ENCODE measurements around the gene ACAA1.
"Not testable (repeated sequence)": the region's sequence is repeated elsewhere in the genome, so short reads cannot be mapped to it uniquely, and the experiment has no call there.

Gene ACAA1

DNA sequence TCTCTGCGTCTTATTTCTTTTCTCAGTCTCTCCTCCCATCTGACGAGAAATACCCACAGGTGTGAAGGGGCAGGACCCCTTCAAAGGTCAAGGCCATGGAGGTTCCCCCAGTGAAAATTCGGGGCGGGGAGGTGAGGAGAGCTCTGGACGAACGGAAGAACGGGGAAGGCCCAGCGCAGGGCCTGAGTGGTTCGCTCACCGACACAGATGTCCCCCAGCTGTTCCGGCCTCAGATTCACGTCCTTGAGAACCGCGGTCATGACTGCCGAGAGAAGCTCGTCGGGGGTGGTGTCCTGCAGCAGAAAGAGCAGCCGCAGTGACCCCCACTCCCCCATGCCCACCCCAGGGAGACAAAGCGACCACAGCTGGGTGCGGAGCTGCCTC is 542 bp downstream of the ACAA1 start:
- DNase-seq (ENCODE audit: low read depth in 1 of 2, low spot score in 1 of 2): no peak

DNA sequence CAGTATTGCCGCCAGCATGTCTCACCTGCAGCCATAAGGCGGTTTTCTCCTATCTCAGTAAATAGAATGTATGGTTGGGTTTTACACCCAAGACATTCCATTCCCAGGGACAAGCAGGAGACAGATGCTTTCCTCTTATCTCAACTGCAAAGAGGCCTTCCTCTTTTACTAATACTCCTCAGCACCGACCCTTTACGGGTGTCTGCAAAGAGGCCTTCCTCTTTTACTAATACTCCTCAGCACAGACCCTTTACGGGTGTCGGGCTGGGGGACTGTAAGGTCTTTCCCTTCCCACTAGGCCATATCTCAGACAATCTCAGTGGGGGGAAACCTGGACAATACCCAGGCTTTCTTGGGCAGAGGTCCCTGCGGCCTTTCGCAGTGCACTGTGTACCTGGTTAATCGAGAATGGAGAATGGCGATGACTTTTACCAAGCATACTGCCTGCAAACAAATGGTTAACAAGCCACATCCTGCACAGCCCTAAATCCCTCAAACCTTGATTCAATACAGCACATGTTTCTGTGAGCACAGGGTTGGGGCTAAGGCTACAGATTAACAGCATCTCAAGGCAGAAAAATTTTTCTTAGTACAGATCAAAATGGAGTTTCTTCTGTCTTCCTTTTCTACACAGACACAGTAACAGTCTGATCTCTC is 1.2 kb downstream of the ACAA1 start:
- DNase-seq (ENCODE audit: low read depth in 1 of 2, low spot score in 1 of 2): not testable (repeated sequence)

DNA sequence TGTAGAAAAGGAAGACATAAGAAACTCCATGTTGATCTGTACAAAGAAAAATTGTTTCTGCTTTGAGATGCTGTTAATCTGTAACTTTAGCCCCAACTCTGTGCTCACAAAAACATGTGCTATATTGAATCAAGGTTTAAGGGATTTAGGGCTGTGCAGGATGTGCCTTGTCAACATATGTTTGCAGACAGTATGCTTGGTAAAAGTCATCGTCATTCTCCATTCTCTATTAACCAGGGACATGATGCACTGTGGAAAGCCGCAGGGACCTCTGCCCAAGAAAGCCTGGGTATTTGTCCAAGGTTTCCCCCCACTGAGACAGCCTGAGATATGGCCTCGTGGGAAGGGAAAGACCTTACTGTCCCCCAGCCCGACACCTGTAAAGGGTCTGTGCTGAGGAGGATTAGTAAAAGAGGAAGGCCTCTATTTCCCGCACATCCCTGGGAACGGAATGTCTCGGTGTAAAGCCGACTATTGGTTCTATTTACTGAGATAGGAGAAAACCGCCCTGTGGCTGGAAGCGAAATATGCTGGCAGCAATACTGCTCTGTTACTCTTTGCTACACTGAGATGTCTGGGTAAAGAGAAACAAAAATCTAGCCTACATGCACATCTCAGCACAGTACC is 2.3 kb downstream of the ACAA1 start:
- DNase-seq (ENCODE audit: low read depth in 1 of 2, low spot score in 1 of 2): not testable (repeated sequence)

DNA sequence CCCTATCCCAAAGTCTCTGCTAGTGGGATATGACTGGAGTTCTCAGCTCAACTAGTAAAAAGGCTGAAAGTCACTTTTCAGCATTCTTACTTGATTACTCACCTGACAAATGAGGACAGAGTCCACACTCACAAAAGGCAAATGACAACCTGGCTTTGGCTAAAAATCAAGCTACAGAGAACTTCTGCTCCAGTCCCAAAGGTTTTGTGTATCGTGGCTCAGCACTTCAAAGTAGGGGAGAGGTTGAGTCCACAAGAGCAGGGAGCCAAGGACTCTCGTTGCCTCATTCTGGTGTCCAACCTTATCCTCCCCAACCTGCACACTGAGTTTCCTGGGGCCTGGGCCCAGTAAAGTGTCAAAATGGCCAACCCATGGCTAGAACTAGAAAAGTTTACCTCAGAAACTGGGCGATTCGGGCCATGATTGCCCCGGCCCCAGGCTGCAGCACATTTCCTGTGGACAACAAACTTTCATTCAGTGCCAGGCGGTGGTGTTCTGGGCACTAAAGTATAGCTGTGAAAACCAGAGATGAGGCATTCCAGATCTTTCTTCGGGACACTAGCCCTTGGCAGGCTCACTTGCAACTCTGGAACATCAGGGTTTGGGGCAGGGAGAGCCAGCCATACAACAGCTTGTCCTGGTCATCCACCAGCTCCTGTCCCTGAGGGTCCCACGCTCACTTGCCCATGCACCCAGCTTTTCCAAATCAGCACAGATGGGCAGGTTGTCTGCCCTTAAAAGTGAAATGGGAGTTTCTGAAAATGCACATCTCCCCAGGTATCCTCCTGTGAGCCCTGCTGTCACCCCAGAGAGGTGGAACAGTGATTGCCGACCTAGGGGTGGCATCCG is 3.1 kb downstream of the ACAA1 start:
- DNase-seq (ENCODE audit: low read depth in 1 of 2, low spot score in 1 of 2): no peak

DNA sequence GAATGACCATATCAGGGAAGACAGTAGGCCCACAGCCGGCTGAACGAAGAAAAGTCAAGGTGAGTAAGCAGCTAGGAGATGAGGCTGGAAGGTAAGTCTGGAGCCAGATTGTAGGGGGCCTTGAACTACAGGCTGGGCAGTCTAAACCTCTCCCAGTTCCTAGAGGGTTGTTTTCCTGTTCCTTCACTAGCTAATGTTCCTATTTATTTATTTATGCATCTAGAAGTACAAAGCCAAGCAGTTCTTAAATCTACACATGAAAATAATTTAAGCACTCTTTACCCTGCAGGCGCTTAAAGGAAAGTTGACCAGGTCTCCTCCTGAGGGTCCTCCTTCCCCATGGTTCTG is 3.7 kb downstream of the ACAA1 start:
- DNase-seq (ENCODE audit: low read depth in 1 of 2, low spot score in 1 of 2): no peak

DNA sequence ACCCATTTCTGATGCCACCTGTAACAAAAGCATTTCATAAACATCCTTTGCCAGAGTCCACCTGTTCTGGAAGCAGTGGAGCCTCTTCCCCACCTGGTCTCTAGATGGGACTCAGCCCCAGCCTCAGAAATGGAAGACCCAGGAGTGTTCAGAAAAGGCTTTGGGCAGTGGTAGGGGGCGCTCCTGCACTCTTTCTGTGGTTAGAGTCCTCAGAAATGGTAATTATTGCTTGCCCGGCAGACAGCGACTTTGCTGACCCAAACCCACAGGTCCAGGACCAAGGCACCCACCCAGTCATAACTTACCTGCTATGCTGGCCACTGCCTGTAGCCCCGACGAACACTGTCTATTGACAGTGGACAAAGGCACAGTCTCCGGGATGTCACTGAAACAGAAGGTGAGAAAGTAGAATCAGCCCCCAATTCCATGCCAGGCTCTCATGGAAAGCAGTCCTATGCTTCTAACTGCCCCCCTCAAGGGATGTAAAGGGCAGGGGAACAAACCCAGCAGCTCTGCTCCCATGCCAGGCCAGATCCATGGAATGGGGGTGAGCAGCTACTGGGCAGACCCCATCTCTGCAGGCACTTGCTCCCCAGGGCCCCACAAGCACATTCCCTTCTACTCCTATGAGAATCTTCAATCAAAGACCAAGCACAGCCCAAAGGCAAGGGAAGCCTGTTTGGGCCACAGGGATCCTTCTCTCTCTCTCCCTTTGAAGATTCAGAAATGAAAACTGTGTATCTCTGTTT is 5.1 kb downstream of the ACAA1 start:
- no peak for DNase-seq (ENCODE audit: low read depth in 1 of 2, low spot score in 1 of 2)

DNA sequence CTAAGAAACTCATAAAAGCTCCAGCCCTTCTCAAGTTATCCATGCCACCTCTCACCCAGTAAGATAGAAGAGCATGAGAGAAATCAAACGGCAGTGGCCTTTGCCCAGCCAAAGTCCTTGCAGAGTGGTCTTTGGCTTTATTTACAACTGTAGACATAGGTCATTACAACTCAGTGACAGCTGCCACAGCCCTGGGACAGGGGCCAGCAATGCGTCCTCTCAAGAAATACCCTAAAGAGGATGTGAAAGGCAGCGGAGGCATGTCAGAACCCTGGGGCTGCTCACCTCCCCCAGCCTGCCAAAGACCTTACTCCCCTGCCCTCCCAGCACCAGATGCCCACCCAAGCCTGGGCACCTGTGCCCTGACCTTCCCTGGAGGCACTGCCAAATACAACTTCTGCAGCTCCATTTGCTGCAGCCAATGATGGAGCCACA is 6.3 kb downstream of the ACAA1 start:
- DNase-seq (ENCODE audit: low read depth in 1 of 2, low spot score in 1 of 2): no peak

DNA sequence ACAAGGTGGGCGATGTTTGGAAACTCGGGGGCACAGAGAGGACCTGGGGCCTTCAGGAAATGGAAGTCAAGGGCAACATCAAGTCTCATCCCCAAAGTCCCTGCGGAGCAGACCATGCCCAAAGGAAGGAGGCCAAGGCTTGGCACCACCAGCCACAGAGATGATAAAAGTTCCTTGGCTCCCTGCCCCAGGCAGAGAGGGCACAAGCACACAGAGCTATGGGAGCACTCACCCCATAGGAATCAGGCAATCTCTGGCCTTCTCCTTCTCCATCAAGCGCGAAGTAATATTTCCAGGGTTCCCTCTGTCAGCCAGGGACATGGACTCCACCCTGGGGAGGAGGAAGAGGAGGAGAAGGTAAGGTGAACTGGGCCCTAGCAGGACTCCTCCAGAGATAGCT is 7.9 kb downstream of the ACAA1 start:
- no peak for DNase-seq (ENCODE audit: low read depth in 1 of 2, low spot score in 1 of 2)

DNA sequence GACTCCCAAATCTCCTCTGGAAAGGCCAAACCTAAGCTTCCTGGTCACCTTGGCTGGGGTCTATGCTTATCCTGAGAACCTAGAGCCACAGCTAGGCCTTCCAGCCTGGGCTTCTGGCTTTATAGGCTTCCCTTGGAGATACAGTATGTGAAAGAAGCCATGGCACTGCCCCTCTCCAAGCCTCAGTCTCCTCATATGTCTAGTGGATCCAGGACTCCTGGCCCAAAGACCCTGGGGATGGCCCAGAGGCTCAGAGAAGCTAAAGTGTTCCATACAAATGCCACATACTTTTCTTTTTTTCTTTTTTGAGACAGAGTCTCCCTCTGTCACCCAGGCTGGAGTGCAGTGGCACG is 8.6 kb downstream of the ACAA1 start:
- no peak for DNase-seq (ENCODE audit: low read depth in 1 of 2, low spot score in 1 of 2)

DNA sequence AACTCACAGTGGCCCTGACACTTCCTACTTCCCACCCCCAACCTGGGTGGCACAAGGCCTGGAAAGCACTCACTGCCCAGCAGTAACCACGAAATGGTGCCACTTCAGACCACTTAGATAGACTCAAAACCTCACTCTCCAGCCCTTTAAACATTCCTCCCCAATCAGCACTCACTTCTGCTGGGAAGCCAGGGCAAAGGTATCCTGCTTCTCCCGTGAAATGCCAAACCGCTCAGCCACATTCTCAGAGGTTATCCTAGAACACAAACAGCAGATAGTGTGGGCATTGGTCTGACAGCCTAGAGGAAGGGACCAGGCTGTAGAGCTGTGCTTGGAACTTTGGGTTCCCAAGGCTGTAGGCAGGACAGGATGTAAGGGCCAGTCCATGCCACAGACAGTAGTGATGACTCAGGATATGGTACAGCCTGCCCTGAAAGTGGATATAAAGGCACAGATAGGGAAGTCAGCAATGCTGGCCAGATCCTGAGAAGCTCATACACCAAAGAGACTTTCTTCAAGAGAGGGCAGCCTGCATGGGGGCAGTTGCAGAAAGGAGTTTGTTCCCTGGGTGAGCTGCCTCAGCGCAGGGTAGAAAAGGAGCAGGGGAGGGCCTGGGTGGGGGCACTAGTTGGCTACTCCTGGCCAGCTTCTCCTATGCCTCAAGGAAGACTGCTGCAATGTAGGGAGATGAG is 9.2 kb downstream of the ACAA1 start:
- no peak for DNase-seq (ENCODE audit: low read depth in 1 of 2, low spot score in 1 of 2)

DNA sequence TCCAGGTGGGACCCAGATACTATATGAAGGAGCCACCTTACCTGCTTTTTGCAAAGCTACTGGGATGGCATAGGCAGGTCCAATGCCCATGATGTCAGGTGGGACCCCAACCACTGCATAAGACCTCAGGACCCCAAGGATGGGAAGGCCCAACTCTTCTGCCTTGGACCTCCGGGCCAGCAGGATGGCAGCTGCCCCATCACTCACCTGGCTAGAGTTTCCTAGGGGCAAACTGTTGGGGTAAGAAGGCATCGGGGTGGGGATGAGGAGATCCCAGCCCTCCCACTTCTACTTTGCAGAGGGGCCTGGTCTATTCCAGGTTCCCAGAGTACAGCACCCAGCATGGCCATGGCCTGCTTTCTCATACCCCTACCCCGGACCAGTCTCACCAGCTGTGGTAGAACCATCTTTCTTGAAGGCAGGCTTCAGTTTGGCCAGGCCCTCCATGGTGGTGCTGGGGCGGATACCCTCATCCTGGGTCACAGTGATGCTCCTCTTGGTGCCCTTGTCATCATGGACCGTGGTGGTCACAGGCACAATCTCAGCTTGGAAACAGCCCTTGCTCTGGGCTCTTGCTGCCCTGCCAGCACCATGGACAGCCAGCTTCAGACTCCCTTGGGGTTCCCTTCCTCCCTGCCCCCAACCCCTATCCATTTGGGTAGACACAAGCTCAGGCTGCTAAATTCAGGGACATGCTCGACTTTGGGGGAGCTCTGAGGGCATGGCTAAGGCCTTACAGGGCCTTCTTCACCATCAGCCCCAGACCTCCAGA is 10.6 kb downstream of the ACAA1 start:
- DNase-seq (ENCODE audit: low read depth in 1 of 2, low spot score in 1 of 2): no peak

DNA sequence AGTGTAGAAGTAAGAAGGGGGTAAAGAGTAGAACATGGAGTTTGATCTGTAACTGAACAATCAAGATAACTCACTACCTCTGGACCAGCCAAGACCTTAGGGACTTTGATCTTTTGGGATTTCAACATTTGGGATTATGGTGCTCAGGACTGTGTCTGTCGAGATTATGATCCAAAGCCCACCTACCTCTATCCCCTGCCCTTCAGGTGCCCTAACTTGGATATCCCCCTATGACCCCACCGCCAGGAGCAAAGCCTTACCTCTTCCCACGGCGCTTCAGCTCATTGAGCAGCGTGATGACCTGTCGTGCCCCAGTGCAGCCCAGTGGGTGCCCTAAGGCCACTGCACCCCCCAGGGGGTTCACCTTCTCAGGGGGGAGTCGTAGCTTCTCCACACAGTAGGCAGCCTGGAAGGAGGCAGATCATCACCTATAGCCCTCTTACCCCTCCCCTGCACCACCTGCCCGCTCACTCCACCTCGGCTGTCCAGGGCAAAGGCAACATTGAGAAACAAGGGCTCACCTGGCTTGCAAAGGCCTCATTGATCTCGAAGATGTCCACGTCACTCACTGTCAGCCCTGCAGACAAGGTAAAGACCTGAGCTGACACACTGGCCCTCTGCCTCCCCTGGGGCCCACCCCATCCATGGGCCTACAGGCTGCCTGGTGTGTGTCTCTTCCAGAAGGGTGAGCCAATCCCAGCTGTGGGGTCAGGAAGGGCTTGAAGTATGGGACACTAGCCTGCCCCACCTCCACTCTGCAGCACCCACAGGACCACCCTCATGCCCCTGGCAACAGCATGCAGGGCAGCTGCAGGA is 11.4 kb downstream of the ACAA1 start:
- DNase-seq (ENCODE audit: low read depth in 1 of 2, low spot score in 1 of 2): no peak

DNA sequence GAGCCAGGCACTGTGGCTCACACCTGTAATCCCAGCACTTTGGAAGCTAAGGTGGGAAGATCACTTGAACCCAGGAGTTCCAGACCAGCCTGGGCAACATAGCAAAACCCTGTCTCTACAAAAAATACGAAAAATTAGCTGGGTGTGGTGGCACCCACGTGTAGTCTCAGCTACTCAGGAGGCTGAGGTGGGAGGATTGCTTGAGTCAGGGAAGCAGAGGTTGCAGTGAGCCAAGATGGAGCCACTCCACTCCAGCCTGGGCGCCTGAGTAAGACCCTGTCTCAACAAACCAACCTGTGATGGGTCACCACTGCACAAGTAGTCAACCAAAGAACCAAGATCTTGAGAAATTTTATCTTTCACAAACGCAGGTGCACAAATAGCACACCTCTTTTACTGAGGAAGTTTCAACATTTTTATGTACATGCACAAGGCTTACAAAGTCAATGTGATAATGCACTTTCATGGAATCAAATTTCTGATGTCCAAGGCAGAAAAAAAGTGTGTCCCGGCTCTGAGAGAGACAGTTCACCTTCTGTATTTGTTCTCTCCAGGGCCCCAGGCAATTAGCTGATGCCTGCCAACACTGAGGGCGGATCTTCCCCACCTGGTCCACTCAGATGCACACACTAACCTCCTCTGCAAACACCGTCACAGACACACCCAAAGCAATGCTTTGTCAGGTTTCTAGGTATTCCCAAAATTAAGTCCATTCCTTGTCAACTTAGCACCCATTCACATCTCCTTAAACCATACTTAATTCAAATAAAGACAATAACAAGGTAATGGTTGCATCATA is 12.4 kb downstream of the ACAA1 start:
- DNase-seq (ENCODE audit: low read depth in 1 of 2, low spot score in 1 of 2): no peak

DNA sequence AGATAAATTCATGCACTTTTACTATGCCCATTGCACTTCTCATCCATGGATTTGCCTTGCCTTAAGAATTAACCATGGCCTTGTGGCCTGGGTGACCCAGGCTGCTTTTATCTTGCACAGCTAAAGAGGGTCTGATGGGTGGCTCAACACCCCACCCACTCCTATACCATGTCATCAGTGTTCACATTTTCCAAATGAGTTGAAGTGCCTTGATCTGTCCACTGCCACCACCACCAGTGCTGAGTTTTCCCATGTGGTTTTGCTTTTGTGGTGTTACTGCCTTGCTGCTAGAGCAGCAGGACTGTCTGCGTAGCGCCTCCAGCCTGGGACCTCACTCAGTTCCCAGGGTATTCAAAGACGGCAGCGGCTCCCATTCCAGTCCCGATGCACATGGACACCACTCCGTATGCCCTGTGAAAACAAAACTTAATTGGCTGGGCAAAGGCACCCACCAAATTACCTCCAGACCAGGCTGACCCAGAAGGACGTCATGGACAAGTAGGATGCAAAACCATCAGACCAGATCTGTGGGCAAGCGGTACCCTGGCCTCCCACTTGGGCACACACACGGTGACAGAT is 14.1 kb downstream of the ACAA1 start:
- DNase-seq (ENCODE audit: low read depth in 1 of 2, low spot score in 1 of 2): no peak

DNA sequence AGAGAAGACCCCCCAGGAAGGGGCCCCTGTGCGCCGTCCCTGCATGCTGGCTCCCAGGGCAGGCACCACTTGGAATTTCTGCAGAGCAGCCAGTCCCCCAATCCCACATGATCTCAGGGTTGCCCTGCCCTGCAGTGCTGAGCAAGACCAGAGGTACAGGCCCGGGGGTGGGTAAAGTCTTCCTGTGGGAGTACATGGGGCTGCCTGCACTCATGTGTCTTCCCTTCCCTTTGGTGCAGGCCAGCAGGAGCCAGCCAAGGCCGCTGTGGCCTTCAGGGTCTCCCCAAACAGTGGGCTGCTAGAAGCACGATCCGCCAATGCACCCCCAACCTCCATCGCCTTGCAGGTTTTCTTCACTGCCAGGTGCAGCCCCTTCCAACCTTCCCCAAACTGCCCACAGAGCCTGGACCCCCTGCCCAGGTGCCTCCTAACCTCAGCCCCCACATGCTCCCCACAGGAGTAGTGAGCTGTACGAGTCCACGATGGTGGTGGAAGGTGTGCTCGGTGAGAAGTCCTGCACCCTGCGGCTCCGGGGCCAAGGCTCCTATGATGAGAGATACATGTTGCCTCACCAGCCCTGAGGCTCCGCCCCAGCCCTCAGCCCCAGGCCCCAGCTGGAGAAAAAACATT is 15.0 kb downstream of the ACAA1 start:
- DNase-seq (ENCODE audit: low read depth in 1 of 2, low spot score in 1 of 2): no peak

DNA sequence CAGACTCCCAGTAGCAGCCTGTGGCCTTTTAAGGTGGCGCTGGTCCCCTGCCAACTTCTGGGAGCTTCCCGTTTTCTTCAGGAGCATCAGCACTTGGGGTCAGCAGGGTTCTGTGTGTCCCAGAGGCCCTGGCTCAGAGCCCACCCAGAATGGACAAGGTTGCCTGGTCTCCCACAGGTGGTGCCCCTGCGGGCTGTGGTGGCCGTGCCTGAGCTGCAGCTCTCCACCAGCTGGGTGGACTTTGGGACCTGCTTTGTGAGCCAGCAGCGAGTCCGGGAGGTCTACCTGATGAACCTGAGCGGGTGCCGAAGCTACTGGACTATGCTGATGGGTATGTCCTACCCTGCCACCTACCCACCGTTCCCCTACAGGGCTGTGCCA is 15.5 kb downstream of the ACAA1 start:
- no peak for DNase-seq (ENCODE audit: low read depth in 1 of 2, low spot score in 1 of 2)

DNA sequence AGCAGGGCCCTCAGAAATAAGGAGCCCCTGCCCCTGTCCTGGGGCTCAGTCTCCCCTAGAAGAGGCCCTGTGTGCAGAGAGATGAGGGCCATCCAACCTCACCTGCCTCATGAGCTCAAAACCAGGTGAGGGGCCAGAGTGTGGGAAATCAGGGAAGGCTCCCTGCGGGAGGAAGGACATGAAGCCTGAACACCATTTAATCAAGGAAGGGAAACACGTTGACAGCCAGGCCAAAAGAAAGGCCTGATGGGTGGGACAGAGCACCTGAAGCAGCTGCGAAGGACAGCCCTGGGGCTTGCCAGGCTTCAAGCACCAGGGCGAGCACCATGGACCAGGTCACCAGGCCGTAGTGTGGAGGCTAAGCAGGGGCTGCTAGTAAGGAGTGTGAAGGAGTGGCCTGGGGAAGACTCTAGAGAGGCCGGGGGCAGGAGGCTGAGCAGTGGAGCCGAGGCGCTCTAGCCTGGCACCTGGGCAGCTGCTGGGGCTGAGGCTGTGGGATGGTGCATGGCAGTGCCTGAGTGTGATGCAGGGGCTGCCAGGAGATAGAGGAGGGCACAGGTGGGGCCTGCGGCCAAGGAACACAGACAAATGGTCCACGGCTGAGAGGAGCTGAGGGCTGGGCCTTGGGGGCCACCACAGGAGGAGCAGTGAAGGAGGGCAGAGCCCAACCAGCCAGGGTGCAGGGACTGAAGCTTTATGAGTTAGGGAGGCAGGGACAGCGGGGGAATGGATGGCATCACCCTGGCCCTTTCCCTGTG is 16.1 kb downstream of the ACAA1 start:
- no peak for DNase-seq (ENCODE audit: low read depth in 1 of 2, low spot score in 1 of 2)

Measured in stimulated activated CD4-positive, alpha-beta T cell treated with anti-CD3 and anti-CD28 coated beads, Interleukin-15, amount 100 ng/mL, for 1 hour (primary cell).